Measurements from ENCODE around the gene HDAC4. TPM values are rescaled to one million over a fixed set of nuclear protein-coding genes. Genes with fewer than 3 reads are reported as not detected.

Gene HDAC4
- total RNA-seq, 1 experiment from 2014 or later = 4.5 TPM

GRCh38 chr2:239255628-239256349 is 145.0 kb downstream of the HDAC4 start:
- in situ Hi-C loops (cut with HindIII; ENCODE audit: low sequenced_read_pairs) = no loop called here

GRCh38 chr2:239255218-239255617 is 145.6 kb downstream of the HDAC4 start:
- DNase-seq (ENCODE audit: low spot score) = no peak
- in situ Hi-C loops (cut with HindIII; ENCODE audit: low sequenced_read_pairs) = no loop called here

More at GRCh38 chr2:239255628-239256349, 145.0 kb downstream of the HDAC4 start:
- no peak for DNase-seq (ENCODE audit: low spot score)

GRCh38 chr2:239253701-239254436 is 147.0 kb downstream of the HDAC4 start:
- in situ Hi-C loops (cut with HindIII; ENCODE audit: low sequenced_read_pairs) = no loop called here
- no peak for DNase-seq (ENCODE audit: low spot score)

- peak; percentile 53 for DNase-seq (ENCODE audit: low spot score)
- in situ Hi-C loops (cut with HindIII; ENCODE audit: low sequenced_read_pairs) = no loop called here
These were observed 147.6 kb downstream of the HDAC4 start for GRCh38 chr2:239253264-239253663.

- in situ Hi-C loops (cut with HindIII; ENCODE audit: low sequenced_read_pairs) = no loop called here
- peak; percentile 86 for DNase-seq (ENCODE audit: low spot score)
These were observed 148.0 kb downstream of the HDAC4 start for GRCh38 chr2:239252801-239253200.

GRCh38 chr2:239252393-239252792 is 148.4 kb downstream of the HDAC4 start:
- in situ Hi-C loops (cut with HindIII; ENCODE audit: low sequenced_read_pairs) = no loop called here
- no peak for DNase-seq (ENCODE audit: low spot score)

GRCh38 chr2:239251971-239252370 is 148.8 kb downstream of the HDAC4 start:
- no peak for DNase-seq (ENCODE audit: low spot score)
- in situ Hi-C loops (cut with HindIII; ENCODE audit: low sequenced_read_pairs) = no loop called here

- in situ Hi-C loops (cut with HindIII; ENCODE audit: low sequenced_read_pairs) = no loop called here
- DNase-seq (ENCODE audit: low spot score) = no peak
These were observed 150.4 kb downstream of the HDAC4 start for GRCh38 chr2:239250216-239251081.

- DNase-seq (ENCODE audit: low spot score) = no peak
- in situ Hi-C loops (cut with HindIII; ENCODE audit: low sequenced_read_pairs) = no loop called here
These were observed 151.0 kb downstream of the HDAC4 start for GRCh38 chr2:239249776-239250175.

GRCh38 chr2:239249048-239249447 is 151.8 kb downstream of the HDAC4 start:
- no peak for DNase-seq (ENCODE audit: low spot score)
- in situ Hi-C loops (cut with HindIII; ENCODE audit: low sequenced_read_pairs) = no loop called here

- no peak for DNase-seq (ENCODE audit: low spot score)
- in situ Hi-C loops (cut with HindIII; ENCODE audit: low sequenced_read_pairs) = no loop called here
These were observed 153.2 kb downstream of the HDAC4 start for GRCh38 chr2:239247401-239248245.

GRCh38 chr2:239246723-239247122 is 154.1 kb downstream of the HDAC4 start:
- in situ Hi-C loops (cut with HindIII; ENCODE audit: low sequenced_read_pairs) = no loop called here
- DNase-seq (ENCODE audit: low spot score) = peak; percentile 47

GRCh38 chr2:239245872-239246721 is 154.7 kb downstream of the HDAC4 start:
- in situ Hi-C loops (cut with HindIII; ENCODE audit: low sequenced_read_pairs) = no loop called here
- no peak for DNase-seq (ENCODE audit: low spot score)

GRCh38 chr2:239245107-239245506 is 155.7 kb downstream of the HDAC4 start:
- DNase-seq (ENCODE audit: low spot score) = no peak
- in situ Hi-C loops (cut with HindIII; ENCODE audit: low sequenced_read_pairs) = no loop called here

- in situ Hi-C loops (cut with HindIII; ENCODE audit: low sequenced_read_pairs) = no loop called here
- no peak for DNase-seq (ENCODE audit: low spot score)
These were observed 156.2 kb downstream of the HDAC4 start for GRCh38 chr2:239244625-239245024.

- in situ Hi-C loops (cut with HindIII; ENCODE audit: low sequenced_read_pairs) = no loop called here
- no peak for DNase-seq (ENCODE audit: low spot score)
These were observed 159.3 kb downstream of the HDAC4 start for GRCh38 chr2:239241431-239241960.

- peak; percentile 83 for DNase-seq (ENCODE audit: low spot score)
- in situ Hi-C loops (cut with HindIII; ENCODE audit: low sequenced_read_pairs) = no loop called here
These were observed 160.4 kb downstream of the HDAC4 start for GRCh38 chr2:239240414-239240881.
